ENCODE measurements around the gene VWA8.

Gene VWA8

GRCh38 chr13:41674246-41674645 lies 286.7 kb downstream of the VWA8 start:
- H3K79me2 ChIP-seq (ENCODE audit: control insufficient read depth, insufficient read depth, low read length, unreplicated experiment) = no peaks in the 10 kb centered on the region
- H3K27me3 ChIP-seq (ENCODE audit: insufficient read depth, low read length) = no peaks in the 10 kb centered on the region
- H3K27ac ChIP-seq (ENCODE audit: low read depth, low read length) = no peak overlapping the region
- no peaks in the 10 kb centered on the region for H3K36me3 ChIP-seq (ENCODE audit: insufficient read depth, low read length)
- H3K4me3 ChIP-seq (ENCODE audit: low read depth, low read length) = no peak overlapping the region
- H3K4me1 ChIP-seq (ENCODE audit: control insufficient read depth, insufficient read depth, low read length, unreplicated experiment) = peaks cover 3% of the 10 kb centered on the region
- no peak overlapping the region for H2AFZ ChIP-seq (ENCODE audit: low read length, unreplicated experiment)

DNA sequence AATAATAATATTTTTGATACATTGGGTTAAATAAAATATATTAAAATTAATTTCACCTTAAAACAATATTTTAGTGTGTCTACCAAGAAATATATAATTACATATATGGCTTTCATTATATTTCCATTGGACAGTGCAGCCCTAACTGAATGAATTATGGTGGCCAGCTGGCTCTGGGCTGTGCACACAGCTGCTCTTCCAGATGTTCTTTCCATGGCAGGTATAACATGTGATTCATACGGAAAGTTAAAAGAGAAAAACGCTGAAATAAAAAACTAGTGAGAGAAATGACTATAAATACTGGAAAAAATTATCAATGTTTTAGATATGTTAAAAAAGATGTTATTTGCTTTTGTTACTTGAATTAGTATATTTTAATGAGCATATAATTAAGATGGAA lies 287.3 kb downstream of the VWA8 start:
- Histone ChIP-seq H2AFZ (ENCODE audit: low read length, unreplicated experiment) (no peak overlapping the region), H3K4me1 (ENCODE audit: control insufficient read depth, insufficient read depth, low read length, unreplicated experiment) (peaks cover 3% of the 10 kb centered on the region), H3K27ac (ENCODE audit: low read depth, low read length) (no peak overlapping the region), H3K27me3 (ENCODE audit: insufficient read depth, low read length) (no peaks in the 10 kb centered on the region), H3K4me3 (ENCODE audit: low read depth, low read length) (no peak overlapping the region), H3K79me2 (ENCODE audit: control insufficient read depth, insufficient read depth, low read length, unreplicated experiment) (no peaks in the 10 kb centered on the region), H3K36me3 (ENCODE audit: insufficient read depth, low read length) (no peaks in the 10 kb centered on the region)

- Histone ChIP-seq H2AFZ (ENCODE audit: low read length, unreplicated experiment) (no peak overlapping the region), H3K36me3 (ENCODE audit: insufficient read depth, low read length) (no peaks in the 10 kb centered on the region), H3K79me2 (ENCODE audit: control insufficient read depth, insufficient read depth, low read length, unreplicated experiment) (no peaks in the 10 kb centered on the region), H3K27ac (ENCODE audit: low read depth, low read length) (no peak overlapping the region), H3K27me3 (ENCODE audit: insufficient read depth, low read length) (no peaks in the 10 kb centered on the region), H3K4me1 (ENCODE audit: control insufficient read depth, insufficient read depth, low read length, unreplicated experiment) (peaks cover 3% of the 10 kb centered on the region), H3K4me3 (ENCODE audit: low read depth, low read length) (no peak overlapping the region)
Measured at GRCh38 chr13:41670873-41671443, 290.0 kb downstream of the VWA8 start.

DNA sequence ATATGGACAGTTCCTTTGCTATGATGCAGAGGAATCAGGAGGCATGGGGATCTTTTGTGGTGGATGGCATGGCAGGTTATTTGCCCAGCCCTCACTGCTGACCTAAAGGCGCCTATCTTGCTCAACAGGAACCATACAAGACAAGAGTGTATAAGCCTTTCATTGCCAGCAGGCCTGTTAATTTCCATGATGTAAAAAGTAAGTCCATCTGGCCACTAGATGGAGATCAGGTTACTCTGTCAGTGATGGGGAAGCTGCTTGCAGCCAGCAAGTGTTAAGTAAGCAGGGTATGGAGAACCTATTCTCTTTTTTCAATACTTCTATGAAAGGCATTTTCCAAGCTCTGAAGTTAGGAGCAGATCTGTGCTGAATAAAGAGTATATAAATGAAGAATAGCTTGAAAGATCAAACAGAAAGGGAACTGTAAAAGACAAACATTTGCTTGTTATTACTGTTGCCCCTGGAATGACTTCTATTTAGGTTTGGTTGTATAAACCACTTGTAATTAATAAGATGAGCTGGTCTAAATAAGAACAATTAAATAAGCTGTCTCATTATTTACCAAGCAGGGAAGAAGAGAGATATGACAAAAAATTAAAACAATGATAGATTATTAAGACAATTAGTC lies 292.7 kb downstream of the VWA8 start:
- Histone ChIP-seq H3K4me3 (ENCODE audit: low read depth, low read length) (no peak overlapping the region), H3K4me1 (ENCODE audit: control insufficient read depth, insufficient read depth, low read length, unreplicated experiment) (no peaks in the 10 kb centered on the region), H3K27me3 (ENCODE audit: insufficient read depth, low read length) (no peaks in the 10 kb centered on the region), H3K79me2 (ENCODE audit: control insufficient read depth, insufficient read depth, low read length, unreplicated experiment) (no peaks in the 10 kb centered on the region), H2AFZ (ENCODE audit: low read length, unreplicated experiment) (no peak overlapping the region), H3K36me3 (ENCODE audit: insufficient read depth, low read length) (no peaks in the 10 kb centered on the region), H3K27ac (ENCODE audit: low read depth, low read length) (no peak overlapping the region)

DNA sequence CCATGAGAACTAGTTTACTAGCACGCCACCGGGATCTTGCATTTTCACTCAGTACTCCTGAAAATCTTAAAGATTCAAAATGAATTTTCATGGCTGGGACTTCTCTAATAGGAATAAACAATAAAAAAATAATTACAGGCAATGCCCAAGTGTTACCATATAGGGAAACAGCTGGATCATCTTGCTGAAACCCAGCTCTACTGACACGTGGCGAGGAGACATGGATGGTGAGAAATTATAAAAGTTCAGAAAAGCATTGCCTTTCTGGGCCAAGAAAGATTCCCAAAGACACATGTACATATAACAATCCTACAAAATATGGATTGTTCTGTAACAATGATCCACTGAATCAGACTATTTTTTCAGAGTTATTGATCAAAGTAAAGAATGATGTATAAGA lies 294.3 kb downstream of the VWA8 start:
- Histone ChIP-seq H3K4me3 (ENCODE audit: low read depth, low read length) (no peak overlapping the region), H3K27me3 (ENCODE audit: insufficient read depth, low read length) (no peaks in the 10 kb centered on the region), H3K79me2 (ENCODE audit: control insufficient read depth, insufficient read depth, low read length, unreplicated experiment) (no peaks in the 10 kb centered on the region), H2AFZ (ENCODE audit: low read length, unreplicated experiment) (no peak overlapping the region), H3K36me3 (ENCODE audit: insufficient read depth, low read length) (no peaks in the 10 kb centered on the region), H3K27ac (ENCODE audit: low read depth, low read length) (no peak overlapping the region), H3K4me1 (ENCODE audit: control insufficient read depth, insufficient read depth, low read length, unreplicated experiment) (no peaks in the 10 kb centered on the region)

- H3K36me3 ChIP-seq (ENCODE audit: insufficient read depth, low read length) = no peaks in the 10 kb centered on the region
- H2AFZ ChIP-seq (ENCODE audit: low read length, unreplicated experiment) = no peak overlapping the region
- H3K27me3 ChIP-seq (ENCODE audit: insufficient read depth, low read length) = no peaks in the 10 kb centered on the region
- peaks cover 11% of the 10 kb centered on the region for H3K4me1 ChIP-seq (ENCODE audit: control insufficient read depth, insufficient read depth, low read length, unreplicated experiment)
- no peaks in the 10 kb centered on the region for H3K79me2 ChIP-seq (ENCODE audit: control insufficient read depth, insufficient read depth, low read length, unreplicated experiment)
- no peak overlapping the region for H3K4me3 ChIP-seq (ENCODE audit: low read depth, low read length)
- no peak overlapping the region for H3K27ac ChIP-seq (ENCODE audit: low read depth, low read length)
Measured at GRCh38 chr13:41660411-41660810, 300.5 kb downstream of the VWA8 start.

- H2AFZ ChIP-seq (ENCODE audit: low read length, unreplicated experiment) = no peak overlapping the region
- H3K4me1 ChIP-seq (ENCODE audit: control insufficient read depth, insufficient read depth, low read length, unreplicated experiment) = peaks cover 11% of the 10 kb centered on the region
- H3K36me3 ChIP-seq (ENCODE audit: insufficient read depth, low read length) = no peaks in the 10 kb centered on the region
Measured at GRCh38 chr13:41658057-41658661, 302.8 kb downstream of the VWA8 start.

DNA sequence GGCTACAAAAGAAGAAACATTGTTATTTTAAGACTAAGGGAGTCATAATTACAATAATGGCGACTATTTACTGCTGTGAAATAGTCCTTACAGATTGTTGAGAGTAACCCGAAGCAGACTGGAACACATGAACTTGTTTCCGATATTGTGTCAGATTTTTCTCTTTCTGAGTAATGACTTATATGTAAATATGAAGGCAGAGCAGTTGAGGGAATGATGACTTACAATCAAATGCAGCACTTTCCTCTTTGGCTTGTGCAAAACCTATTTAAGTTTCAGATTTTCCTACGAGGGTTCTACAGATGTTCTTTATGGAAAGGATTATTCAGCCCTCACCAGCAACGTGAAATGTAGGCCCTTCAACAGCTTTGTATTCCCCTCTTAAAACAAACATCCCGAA lies 304.9 kb downstream of the VWA8 start:
- H3K4me1 ChIP-seq (ENCODE audit: control insufficient read depth, insufficient read depth, low read length, unreplicated experiment) = peaks cover 11% of the 10 kb centered on the region
- H3K36me3 ChIP-seq (ENCODE audit: insufficient read depth, low read length) = no peaks in the 10 kb centered on the region
- H3K79me2 ChIP-seq (ENCODE audit: control insufficient read depth, insufficient read depth, low read length, unreplicated experiment) = no peaks in the 10 kb centered on the region
- H3K27me3 ChIP-seq (ENCODE audit: insufficient read depth, low read length) = no peaks in the 10 kb centered on the region
- no peak overlapping the region for H3K27ac ChIP-seq (ENCODE audit: low read depth, low read length)
- H3K4me3 ChIP-seq (ENCODE audit: low read depth, low read length) = no peak overlapping the region
- H2AFZ ChIP-seq (ENCODE audit: low read length, unreplicated experiment) = no peak overlapping the region

More at GRCh38 chr13:41658057-41658661, 302.8 kb downstream of the VWA8 start:
- Histone ChIP-seq H3K79me2 (ENCODE audit: control insufficient read depth, insufficient read depth, low read length, unreplicated experiment) (no peaks in the 10 kb centered on the region), H3K4me3 (ENCODE audit: low read depth, low read length) (no peak overlapping the region), H3K27me3 (ENCODE audit: insufficient read depth, low read length) (no peaks in the 10 kb centered on the region), H3K27ac (ENCODE audit: low read depth, low read length) (peak overlapping the region; percentile 16; the same call in 1 of the 2 replicates)

GRCh38 chr13:41654796-41655195 lies 306.1 kb downstream of the VWA8 start:
- H3K4me1 ChIP-seq (ENCODE audit: control insufficient read depth, insufficient read depth, low read length, unreplicated experiment) = peaks cover 11% of the 10 kb centered on the region
- no peaks in the 10 kb centered on the region for H3K36me3 ChIP-seq (ENCODE audit: insufficient read depth, low read length)
- H2AFZ ChIP-seq (ENCODE audit: low read length, unreplicated experiment) = no peak overlapping the region
- no peaks in the 10 kb centered on the region for H3K27me3 ChIP-seq (ENCODE audit: insufficient read depth, low read length)
- H3K4me3 ChIP-seq (ENCODE audit: low read depth, low read length) = no peak overlapping the region
- H3K27ac ChIP-seq (ENCODE audit: low read depth, low read length) = no peak overlapping the region
- H3K79me2 ChIP-seq (ENCODE audit: control insufficient read depth, insufficient read depth, low read length, unreplicated experiment) = no peaks in the 10 kb centered on the region

DNA sequence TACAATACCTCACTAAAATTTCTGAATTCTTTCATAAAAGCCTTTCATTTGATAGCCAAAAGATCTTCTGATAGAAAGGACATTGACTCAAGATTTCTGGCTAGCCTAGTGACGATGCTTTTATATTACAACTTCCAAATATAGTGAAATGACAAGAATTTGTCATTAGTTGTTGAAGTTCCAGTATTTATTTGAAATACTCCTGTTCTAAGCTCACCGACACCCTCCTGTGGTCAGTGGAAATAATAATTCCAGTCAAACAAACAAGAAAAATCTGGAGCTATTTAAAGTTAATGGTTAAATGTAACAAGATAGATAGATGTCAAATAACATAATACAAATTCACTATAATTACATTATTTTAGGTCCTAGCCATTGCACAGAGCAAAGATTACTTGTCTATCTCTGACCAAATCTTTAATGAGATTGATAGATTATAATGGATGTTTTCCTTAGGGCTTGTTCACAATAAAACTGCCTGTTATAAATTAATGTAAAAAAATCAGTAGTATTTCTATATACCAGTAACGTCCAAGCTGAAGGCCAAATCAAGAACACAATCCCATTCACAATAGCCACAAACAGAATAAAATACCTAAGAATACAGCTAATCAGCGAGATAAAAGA lies 308.1 kb downstream of the VWA8 start:
- no peak overlapping the region for H3K4me3 ChIP-seq (ENCODE audit: low read depth, low read length)
- H2AFZ ChIP-seq (ENCODE audit: low read length, unreplicated experiment) = no peak overlapping the region
- H3K79me2 ChIP-seq (ENCODE audit: control insufficient read depth, insufficient read depth, low read length, unreplicated experiment) = no peaks in the 10 kb centered on the region
- H3K4me1 ChIP-seq (ENCODE audit: control insufficient read depth, insufficient read depth, low read length, unreplicated experiment) = peaks cover 10% of the 10 kb centered on the region
- H3K27me3 ChIP-seq (ENCODE audit: insufficient read depth, low read length) = no peaks in the 10 kb centered on the region
- H3K36me3 ChIP-seq (ENCODE audit: insufficient read depth, low read length) = no peaks in the 10 kb centered on the region
- H3K27ac ChIP-seq (ENCODE audit: low read depth, low read length) = no peak overlapping the region
